IPS DF 6.9 (cell line): Measurements from ENCODE around the gene CTAGE9.

Experiments
- DNase-seq: peaks from one replicate; pipeline ENCODE4 v3.0.0-alpha.2; 2013; ENCODE audit warnings: low read depth, low spot score
- H3K27ac ChIP-seq: one replicate; pipeline ENCODE4 v1.5.1; 2013; ENCODE audit warnings: low read length, control low read depth
- H3K27me3 ChIP-seq: 2 replicates; pipeline ENCODE4 v1.6.1; 2013; ENCODE audit warnings: mild to moderate bottlenecking, low read length; ENCODE audit not compliant: control insufficient read depth, insufficient read depth
- H3K36me3 ChIP-seq: 2 replicates; pipeline ENCODE4 v1.6.1; 2013; ENCODE audit warnings: low read length; ENCODE audit not compliant: control insufficient read depth, insufficient read depth
- H3K4me1 ChIP-seq: 2 replicates; pipeline ENCODE4 v1.6.1; 2013; ENCODE audit warnings: low read length; ENCODE audit not compliant: control insufficient read depth, insufficient read depth
- H3K4me3 ChIP-seq: 2 replicates; pipeline ENCODE4 v1.5.1; 2013; ENCODE audit warnings: mild to moderate bottlenecking, low read length
- H3K9me3 ChIP-seq: 2 replicates; pipeline ENCODE4 v1.6.1; 2013; ENCODE audit warnings: low read length, inconsistent platforms; ENCODE audit not compliant: control insufficient read depth, insufficient read depth
- WGBS: extraction: QIAGEN DNeasy Blood & Tissue Kit; methylation state at CpG from one replicate; pipeline ENCODE4 v1.1.7; 2013; ENCODE audit warnings: mixed read lengths, missing lambda C conversion rate; ENCODE audit not compliant: insufficient read length, insufficient coverage; 5-methylcytosine and 5-hydroxymethylcytosine counted together

Gene CTAGE9

GRCh38 chr6:131678442-131678841 is 32.4 kb downstream of the CTAGE9 start:
- no CpG with 5 or more reads among the region's 5 CpGs for WGBS

GRCh38 chr6:131673184-131673583 is 37.6 kb downstream of the CTAGE9 start:
- Histone ChIP-seq H3K27me3 (no peaks in the 10 kb centered on the region), H3K36me3 (no peaks in the 10 kb centered on the region), H3K9me3 (no peaks in the 10 kb centered on the region), H3K4me1 (no peaks in the 10 kb centered on the region), H3K4me3 (no peak overlapping the region), H3K27ac (no peak overlapping the region)
- WGBS: no CpG with 5 or more reads among the region's 2 CpGs
- no peak for DNase-seq

More at GRCh38 chr6:131678442-131678841, 32.4 kb downstream of the CTAGE9 start:
- Histone ChIP-seq H3K27me3 (no peaks in the 10 kb centered on the region), H3K27ac (no peak overlapping the region), H3K4me1 (no peaks in the 10 kb centered on the region), H3K4me3 (no peak overlapping the region), H3K9me3 (no peaks in the 10 kb centered on the region), H3K36me3 (no peaks in the 10 kb centered on the region)
- no peak for DNase-seq

GRCh38 chr6:131669891-131670290 is 40.9 kb downstream of the CTAGE9 start:
- H3K36me3 ChIP-seq: no peaks in the 10 kb centered on the region
- no peak overlapping the region for H3K27ac ChIP-seq
- WGBS: no CpG with 5 or more reads among the region's 1 CpG
- no peak overlapping the region for H3K4me3 ChIP-seq
- H3K27me3 ChIP-seq: no peaks in the 10 kb centered on the region
- no peaks in the 10 kb centered on the region for H3K4me1 ChIP-seq
- no peaks in the 10 kb centered on the region for H3K9me3 ChIP-seq
- no peak for DNase-seq

- Histone ChIP-seq H3K4me3 (no peak overlapping the region), H3K4me1 (no peaks in the 10 kb centered on the region), H3K36me3 (no peaks in the 10 kb centered on the region), H3K9me3 (no peaks in the 10 kb centered on the region), H3K27ac (no peak overlapping the region), H3K27me3 (no peaks in the 10 kb centered on the region)
- WGBS: no CpG with 5 or more reads among the region's 2 CpGs
- DNase-seq: no peak
These were observed 47.1 kb downstream of the CTAGE9 start for GRCh38 chr6:131663578-131664165.

- H3K27me3 ChIP-seq: no peaks in the 10 kb centered on the region
- H3K36me3 ChIP-seq: no peaks in the 10 kb centered on the region
- no peaks in the 10 kb centered on the region for H3K9me3 ChIP-seq
- no peak overlapping the region for H3K27ac ChIP-seq
- H3K4me1 ChIP-seq: no peaks in the 10 kb centered on the region
- DNase-seq: no peak
- WGBS: no CpG with 5 or more reads among the region's 1 CpG
- no peak overlapping the region for H3K4me3 ChIP-seq
These were observed 50.6 kb downstream of the CTAGE9 start for GRCh38 chr6:131660195-131660594.
